Fibroblast of skin of abdomen (primary cell): Measurements from ENCODE around the gene WDR4.
"Not testable (repeated sequence)": the region's sequence is repeated elsewhere in the genome, so short reads cannot be mapped to it uniquely, and the experiment has no call there.

ENCODE experiments used
- DNase-seq: peaks from one replicate; pipeline ENCODE4 v3.0.0-alpha.2; 2013

The WDR4 gene

DNA sequence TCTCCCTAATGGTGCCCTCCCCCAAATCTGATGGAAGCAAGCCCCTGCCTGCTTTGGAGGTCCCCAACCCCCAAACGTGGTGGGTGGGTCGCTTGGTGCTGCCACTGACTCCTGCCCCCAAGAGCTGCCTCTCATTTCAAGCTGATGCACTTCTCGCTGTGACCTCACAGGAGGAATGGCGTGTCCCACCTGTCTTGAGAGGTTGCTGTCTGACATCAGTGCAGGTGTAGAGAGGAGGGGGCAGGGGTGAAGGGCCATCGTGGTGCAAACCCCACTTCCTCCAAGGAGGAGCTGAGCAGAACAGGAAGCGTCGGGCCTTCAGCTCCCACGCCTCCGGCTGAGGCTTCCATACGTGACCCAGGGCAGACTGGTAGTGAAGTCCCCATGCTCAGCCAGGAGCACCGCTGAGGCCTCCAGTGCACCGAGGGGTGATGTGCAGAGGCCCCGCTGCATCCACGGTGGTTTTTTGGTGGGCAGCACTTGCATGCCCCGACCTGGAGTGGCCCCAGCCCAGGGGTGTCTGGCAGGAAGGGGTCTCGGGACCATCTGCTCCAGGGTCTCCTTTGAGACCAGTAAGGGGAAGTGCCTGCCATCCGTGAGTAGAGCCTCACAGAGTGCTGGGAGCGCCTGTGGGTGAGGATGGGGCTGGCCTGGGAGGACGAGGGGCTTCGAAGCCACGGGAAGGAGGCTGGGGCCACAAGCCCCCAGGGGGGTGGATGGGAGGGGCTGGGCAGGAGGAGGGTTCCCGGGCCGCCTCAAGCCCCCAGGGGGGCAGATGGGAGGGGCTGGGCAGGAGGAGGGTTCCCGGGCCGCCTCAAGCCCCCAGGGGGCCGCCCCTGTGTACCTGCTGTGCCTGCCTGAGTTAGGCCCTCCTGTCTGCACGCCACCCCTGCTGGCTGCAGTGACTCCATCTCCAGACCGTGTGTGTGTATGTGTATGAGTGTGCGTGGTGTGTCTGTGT is 39.8 kb downstream of the WDR4 start:
- no peak for DNase-seq

DNA sequence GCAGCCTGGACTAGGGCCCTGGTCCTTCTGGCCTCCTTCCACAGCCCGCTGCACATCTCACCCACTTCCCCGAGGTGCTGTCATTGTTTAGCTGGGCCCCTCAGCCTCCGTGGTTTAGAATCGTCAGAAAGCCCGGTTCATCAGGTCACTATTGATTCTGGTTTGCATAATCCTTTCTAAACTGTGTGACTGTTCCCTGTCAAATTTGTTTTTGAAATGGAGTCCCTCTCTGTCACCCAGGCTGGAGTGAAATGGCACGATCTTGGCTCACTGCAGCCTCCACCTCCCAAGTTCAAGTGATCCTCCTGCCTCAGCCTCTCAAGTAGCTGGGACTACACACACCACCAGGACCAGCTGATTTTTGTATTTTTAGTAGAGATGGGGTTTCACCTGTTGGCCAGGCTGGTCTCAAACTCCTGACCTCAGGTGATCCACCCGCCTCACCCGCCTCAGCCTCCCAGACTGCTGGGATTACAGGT is 41.1 kb downstream of the WDR4 start:
- not testable (repeated sequence) for DNase-seq

DNA sequence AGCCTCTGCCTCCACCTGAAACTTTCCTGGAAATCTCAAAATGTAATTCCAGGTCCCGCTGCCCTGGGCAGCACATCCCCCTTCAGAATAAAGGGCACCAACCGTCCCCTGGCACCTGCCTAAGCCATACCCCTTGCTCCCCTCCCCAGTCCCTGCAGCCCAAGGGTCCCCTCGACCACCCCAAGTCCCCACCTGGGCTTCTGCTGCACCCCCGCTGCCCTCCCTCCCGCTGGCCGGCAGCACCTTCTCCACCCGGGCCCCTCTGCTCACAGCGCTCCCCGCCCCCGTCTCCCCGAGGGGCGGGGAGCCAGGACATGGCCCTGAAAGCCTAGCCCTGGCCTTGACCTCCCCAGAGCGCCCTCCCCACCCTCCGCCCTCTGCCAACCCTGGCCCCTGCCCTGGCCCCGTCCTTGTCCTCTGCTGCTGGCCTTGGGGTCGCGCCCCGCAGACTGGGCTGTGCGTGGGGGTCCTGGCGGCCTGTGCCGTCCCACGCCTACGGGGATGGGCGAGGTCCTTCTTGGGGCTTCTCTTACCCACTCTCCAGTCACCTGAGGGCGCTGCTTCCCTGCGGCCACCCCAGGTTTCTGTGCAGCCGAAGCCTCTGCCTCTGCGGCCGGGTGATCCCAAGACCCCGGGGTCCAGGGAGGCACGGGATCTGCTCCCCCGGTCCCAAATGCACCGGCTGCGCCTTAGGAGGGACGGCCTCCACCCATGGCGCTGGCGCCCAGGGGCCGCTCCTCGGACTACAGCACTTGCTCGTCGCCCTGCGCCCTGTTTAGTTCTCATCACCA is 41.7 kb downstream of the WDR4 start:
- DNase-seq: no peak

DNA sequence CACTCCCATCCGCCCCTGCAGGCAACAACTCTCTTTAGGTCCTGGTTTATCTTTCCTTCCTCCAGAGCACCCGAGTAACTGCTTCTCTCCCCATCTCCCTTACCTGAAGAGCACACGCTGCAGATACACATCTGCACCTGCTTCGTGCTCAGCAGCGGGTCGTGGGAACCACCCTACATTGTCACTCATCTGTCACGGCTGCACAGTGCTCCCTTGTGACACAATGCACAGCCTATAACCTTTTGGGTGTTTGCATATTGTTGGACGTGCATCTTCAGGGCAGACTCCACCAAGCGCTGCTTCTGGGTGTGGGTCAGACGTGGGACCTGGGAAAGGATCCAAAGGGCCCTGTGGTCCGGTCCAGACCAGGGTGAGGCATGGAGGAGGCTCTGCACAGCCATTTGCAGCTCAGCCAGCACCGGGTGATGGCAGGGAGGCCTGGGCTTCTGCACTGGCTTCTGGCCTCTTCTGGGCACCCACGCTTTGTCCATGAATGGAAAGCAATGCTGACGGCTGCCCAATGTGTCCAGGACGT is 42.5 kb downstream of the WDR4 start:
- no peak for DNase-seq

DNA sequence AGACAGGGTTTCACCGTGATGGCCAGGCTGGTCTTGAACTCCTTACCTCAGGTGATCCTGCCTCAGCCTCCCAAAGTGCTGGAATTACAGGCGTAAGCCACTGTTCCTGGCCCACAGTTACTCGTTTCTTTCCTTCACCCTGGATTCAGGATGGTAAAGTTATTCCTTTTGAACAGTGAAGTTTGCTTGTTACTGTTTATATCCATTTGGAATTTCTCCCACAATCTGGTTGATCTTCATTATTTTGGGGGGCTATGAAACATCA is 43.0 kb downstream of the WDR4 start:
- no peak for DNase-seq

DNA sequence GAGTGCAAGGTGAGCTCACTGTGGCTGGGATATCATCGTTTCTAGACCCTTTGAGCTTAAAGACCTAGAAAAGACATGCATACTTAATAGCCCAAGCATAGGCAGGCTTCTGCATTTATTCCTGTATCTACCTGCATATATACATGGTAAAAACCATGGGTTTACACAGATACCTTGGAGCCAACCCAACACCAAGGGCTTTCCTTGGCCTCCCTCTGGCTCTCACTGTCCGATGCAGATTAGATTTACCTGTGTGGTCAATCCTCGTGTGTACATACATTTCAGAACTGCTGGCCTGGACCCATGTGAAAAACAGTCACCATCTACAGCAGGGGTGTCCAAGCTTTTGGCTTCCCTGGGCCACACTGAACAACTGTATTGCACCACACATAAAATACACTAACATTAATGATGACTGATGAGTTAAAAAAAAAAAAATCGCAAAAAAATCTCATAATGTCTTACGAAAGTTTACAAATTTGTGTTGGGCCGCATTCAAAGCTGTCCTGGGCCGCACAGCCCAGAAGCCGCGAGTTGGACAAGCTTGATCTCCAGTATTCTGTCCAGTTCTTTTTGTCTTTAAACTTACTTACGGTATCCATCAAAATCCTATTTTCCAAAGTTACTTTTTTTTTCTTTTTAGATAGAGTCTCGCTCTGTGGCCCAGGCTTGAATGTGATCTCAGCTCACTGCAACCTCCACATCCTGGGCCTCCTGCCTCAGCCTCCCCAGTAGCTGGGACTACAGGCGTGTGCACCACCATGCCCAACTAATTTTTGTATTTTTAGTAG is 43.5 kb downstream of the WDR4 start:
- DNase-seq: no peak

DNA sequence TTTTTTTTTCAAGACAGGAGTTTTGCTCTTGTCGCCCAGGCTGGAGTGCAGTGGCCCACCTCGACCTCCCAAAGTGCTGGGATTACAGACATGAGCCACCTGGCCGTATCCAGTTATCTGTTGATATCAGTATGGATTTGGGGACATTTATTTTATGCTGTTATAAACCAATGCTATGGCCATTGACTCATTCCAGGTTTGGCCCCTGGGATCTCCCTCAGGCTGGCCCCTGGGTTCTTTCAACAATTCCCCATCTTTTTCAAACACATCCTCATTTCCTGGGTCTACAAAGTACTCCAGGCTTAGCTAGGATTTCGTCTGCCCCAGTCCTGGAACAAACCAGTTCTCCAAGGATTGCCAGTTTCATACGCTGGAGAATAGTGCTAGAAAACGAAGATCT is 44.1 kb downstream of the WDR4 start:
- DNase-seq: no peak

DNA sequence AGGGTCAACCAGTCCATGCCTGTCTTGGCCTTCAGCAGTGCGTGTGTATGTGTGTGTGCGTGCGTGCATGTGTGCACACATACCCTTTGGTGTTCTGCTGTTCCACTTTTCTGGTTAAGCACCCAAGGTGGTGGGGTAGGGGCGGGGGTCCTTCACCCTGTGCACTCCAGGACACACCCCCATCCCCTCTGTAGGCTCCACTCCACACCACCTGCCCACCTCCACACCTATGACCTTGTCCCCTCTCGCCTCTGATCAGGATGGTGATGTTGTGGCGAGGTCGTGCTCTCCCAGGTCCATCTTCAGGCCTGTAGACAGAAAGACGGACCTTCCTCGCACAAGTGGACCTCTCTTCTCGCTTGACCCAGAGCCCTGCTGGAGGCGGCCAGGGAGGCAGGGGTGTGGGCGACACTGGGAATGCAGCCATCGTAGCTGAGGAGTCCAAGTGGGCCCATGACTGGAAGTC is 44.6 kb downstream of the WDR4 start:
- no peak for DNase-seq

DNA sequence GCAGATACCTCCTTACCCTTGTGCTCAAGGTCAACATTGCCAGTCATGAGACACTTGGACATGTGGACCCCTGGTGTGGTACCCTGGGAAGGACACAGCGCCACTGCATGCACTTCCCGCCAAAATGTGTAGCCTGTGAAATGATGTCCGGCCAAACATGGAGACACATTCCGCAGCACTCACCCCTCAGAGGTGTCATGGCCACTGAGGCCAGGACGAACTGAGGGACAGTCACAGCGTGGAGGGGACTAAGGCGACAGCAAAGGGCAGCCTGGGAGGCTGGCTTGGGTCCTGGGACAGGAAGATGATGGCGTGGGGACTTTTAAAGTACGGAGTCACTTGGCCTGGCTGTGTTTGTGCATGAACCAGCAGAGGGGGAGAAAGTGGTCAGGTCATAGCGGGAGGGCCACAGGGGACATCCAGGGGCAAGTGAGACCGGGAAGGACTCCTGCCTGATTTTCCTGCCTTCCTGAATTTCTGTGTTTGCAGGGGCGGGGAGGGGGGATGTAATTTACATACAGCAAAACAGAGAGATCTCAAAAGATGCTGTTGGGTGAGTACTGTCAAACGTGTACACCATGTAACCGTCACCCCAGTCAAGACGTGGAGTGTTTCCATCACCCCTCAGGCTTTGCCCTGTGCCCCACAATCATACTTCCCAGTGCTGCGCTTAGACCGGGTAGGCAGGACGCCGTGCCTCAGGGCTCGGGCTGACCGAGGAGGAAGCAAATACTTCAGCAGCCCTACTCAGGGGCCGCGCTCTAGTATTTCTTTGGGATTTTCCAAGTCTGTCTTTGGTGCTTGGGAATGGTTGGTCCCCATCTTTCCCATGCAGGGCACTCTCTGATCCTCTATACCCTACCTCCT is 45.2 kb downstream of the WDR4 start:
- no peak for DNase-seq

DNA sequence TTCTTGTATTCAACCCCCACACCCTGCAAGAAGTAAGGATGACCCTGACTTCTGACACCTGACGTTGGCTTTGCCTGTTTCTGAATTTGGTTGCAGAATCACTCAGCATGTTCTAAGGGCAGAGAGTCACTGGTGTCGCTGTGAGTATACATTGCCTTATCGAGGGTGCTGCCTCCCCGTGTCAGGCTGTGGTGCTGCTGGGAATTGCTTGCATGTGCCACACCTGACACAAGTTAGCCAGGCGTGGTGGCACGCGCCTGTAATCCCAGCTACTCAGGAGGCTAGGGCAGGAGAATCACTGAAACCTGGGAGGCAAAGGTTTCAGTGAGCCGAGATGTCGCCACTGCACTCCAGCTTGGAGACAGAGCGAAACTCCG is 45.9 kb downstream of the WDR4 start:
- DNase-seq: no peak

DNA sequence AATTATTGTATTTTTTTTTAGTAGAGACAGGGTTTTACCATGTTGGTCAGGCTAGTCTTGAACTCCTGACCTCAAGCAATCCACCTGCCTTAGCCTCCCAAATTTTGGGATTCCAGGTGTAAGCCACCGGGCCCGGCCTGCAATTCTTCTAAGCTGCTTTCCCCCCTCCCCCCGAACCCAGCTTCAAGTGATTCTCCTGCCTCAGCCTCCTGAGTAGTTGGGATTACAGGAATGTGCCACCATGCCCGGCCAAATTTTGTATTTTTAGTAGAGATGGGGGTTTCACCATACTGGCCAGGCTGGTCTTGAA is 47.1 kb downstream of the WDR4 start:
- DNase-seq: not testable (repeated sequence)

DNA sequence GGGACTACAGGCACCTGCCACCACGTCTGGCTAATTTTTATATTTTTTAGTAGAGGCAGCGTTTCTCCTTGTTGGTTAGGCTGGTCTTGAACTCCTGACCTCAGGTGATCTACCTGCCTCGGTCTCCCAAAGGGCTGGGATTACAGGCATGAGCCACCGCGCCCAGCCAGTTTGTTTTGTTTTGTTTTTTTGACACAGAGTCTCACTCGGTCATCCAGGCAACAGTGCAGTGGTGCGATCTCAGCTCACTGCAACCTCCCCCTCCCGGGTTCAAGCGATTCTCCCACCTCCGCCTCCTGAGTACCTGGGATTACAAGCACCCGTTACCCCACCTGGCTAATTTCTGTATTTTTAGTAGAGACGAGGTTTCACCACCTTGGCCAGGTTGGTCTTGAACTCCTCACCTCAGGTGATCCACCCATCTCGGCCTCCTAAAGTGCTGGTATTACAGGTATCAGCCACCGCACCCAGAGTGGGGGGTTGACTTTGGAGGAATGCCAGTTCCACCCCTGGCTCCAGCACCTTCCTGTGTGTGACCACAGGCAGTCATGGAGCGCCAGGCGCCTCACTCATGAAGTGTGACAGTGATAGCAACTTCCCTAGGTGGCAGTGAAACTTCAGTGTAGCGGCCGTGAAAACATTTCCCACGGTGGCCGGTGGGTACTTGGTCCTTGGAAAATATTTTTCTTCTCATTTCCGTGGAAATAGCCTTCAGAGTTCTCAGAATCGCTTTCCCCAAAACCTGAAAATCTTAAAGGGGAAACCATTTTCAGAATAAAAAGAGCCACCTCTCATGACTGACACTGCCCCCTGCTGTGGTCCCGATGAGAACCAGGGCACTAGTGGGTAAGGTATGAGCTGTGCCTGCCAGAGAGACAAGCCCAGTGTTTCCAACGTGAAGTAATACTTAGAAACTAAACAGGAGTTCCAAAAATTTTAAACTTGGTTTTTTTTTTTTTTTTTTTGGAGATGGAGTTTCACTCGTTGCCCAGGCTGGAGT is 48.6 kb downstream of the WDR4 start:
- DNase-seq: no peak

DNA sequence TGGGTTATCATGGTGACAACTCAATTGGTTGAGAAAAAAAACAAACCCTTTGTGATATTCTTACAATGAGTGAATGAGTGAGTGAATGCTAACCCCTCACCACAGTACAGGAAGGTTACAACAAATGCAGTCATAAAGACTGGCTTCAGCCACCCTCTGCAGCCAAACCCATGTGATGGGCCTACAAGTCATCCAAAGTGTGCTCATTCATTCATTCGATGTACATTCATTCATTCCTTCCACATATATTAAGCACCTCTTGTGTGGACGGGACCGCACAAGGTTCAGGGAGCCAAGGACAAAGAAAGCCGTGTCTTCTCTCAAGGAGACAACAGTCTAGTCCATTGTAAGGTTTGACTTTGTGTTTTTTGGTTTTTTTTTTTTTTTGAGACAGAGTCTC is 49.4 kb downstream of the WDR4 start:
- no peak for DNase-seq

DNA sequence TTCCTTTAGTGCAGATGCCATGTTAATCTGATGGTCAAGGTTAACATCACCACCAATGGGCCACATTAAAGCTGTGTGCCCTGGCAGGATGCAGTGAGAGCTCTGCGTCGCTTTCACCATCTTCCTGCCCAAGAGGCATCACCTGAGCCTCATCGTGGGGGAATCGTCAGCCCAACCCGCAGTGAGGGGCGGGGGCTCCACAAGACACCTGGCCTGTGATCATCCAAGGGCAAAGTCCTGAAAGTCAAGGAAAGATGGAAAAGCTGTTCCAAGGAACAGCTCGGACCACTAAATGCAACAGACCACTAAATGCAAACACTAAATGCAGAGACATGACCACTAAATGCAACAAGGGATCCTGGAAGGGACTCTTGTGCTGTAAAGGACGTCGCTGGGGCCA is 49.9 kb downstream of the WDR4 start:
- DNase-seq: no peak

DNA sequence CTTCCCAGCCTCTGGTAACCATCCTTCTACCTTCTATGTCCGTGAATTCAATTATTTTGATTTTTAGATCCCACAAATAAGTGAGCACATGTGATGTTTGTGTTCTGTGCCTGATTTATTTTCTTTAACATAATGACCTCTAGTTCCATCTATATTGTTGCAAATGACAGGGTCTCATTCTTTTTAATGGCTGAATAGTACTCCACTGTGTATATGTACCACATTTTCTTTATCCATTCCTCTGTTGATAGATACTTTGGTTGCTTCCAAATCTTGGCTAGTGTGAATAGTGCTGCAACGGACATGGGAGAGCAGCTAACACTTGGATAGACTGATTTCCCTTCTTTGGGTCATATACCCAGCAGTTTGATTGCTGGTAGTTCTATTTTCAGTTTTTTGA is 51.8 kb downstream of the WDR4 start:
- no peak for DNase-seq

DNA sequence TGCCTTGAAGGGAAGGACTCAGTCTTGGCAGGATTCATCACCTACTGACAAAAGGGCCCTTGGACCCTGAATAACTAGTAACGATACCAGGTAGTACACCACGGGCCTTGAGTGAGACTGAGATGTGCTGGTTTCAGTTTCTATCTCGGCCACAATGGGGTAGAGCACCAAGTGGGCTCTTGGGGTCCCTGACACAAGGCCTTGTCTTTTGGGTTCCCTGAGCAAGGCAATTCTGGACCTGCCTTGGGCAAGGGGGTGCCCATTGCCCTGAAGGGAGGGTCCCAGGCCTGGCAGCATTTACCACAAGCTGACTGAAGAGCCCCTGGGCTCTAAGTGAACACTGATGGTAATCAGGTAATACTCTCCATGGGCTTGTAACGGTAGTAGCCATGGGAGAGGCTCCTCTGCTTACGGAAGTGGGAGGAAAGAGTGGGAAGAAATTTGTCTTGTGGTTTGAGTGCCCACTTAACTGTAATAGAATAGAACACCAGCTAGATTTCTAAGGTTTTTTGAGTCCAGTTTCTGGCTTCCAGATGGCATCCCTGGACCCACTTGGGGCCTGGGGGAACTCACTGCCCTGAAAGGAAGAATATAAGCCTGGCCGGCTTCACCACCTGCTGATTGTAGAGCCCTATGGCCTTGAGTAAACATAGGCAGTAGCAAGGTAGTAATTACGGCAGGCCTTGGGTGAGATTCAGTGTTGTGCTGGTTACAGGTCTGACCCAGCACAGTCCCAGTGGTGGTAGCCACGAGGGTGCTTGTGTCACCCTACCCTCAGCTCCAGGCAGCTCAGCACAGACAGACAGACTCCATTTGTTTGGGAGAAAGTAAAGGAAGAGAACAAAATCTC is 58.5 kb downstream of the WDR4 start:
- no peak for DNase-seq

DNA sequence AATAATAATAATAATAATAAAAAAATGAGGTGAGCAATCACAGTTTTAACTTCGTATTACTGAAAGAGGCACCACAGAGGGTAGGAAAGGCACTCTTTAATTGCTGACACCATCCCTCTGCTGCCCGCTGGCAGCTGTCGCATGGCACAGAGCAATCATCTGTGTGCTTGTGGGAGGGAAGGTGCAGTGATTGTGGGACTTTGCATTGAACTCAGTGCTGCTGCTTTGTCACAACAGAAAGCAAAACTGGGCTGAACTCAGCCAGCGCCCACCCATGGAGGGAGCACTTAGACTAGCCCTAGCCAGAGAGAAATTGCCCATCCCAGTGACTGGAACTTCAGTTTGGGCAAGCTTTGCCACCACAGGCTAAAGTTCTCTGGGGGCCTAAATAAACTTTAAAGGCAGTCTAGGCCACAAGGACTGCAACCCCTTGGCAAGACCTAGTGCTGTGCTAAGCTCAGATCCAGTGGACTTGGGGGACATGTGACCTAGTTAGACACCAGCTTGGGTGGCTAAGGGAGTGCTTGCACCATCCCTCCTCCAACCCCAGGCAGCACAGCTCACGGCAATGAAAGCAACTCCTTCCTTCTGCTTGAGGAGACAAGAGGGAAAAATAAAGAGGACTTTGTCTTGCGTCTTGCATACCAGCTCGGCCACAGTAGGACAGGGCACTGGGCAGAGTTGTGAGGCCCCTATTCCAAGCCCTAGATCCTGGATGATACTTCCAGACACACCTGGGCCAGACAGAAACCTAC is 59.3 kb downstream of the WDR4 start:
- DNase-seq: no peak

DNA sequence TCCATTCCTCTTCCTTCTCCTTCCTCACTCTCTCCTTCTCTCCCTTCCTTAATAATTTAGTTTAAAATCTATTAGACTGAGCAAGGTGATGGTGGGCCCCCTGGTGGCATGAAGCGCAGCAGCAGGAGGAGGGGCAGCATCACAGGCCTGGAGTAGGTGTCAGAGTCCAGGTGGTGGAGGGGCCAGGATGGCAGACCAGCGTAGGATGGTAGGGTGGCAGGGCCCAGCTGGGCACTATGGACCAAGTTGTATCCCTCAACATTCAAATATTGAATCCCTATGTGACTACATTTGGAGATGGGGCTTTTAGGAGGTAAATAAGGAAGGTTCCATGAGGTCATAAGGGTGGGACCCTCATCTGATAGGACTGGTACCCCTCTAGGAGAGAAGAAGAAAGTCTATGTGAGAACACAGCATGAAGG is 61.0 kb downstream of the WDR4 start:
- DNase-seq: no peak

DNA sequence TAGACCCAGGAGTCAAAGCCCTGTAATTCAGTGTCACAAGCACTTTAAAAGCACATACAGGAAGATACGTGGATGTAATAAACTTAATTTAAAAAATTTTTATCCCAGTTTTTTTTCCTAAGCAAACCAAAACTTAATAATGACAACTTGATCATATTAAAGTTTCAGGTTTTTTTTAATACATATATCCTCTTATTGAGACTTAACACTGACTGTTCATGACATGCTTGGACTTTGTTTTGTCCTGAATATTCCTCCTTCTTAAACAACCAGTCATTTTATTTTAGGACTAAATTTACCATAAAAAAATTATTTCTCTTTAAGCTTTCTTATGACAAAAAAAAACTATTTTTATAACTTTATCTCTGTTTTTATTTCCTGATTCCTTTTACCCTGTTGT is 64.1 kb downstream of the WDR4 start:
- DNase-seq: no peak
